PC-3 (cell line): ENCODE results near the gene TXNDC12.

Experiments
- EZH2 ChIP-seq: fragments of 300-600 bp; sonication (generic); IDR thresholded peaks from one replicate; pipeline ENCODE4 v1.6.1; 2017; ENCODE audit warnings: antibody characterized with exemption, mild to moderate bottlenecking, low read length; ENCODE audit not compliant: unreplicated experiment
- EZH2phosphoT487 ChIP-seq: fragments of 300-600 bp; sonication (generic); IDR thresholded peaks from 2 replicates; pipeline ENCODE4 v1.6.1; 2018; ENCODE audit warnings: mild to moderate bottlenecking, antibody characterized with exemption, low read length, borderline replicate concordance
- TF ChIP-seq, protein P1 (sequence below): fragments of 300-600 bp; sonication (generic); conservative IDR thresholded peaks from 2 replicates; pipeline ENCODE4 v1.5.1; 2017; ENCODE audit warnings: antibody characterized with exemption, low read depth, mild to moderate bottlenecking, low read length

DNA sequence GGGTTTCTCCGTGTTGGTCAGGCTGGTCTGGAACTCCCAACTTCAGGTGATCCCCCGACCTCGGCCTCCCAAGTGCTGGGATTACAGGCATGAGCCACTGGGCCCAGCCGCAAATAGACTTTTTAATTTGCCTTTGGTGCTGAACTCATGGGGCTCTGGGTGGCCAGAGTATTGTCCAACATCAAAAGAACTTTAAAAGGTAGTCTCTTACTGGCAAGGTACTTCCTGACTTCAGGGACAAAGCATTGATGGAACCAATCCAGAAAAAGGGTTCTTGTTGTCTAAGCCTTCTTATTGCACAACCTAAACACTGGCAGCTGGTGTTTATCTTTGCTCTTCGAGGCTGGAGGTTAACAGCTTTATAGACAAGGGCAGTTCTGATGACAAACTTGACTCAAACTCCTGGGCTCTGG, 17.6 kb downstream of the TXNDC12 start:
- TF ChIP-seq, protein P1, sequence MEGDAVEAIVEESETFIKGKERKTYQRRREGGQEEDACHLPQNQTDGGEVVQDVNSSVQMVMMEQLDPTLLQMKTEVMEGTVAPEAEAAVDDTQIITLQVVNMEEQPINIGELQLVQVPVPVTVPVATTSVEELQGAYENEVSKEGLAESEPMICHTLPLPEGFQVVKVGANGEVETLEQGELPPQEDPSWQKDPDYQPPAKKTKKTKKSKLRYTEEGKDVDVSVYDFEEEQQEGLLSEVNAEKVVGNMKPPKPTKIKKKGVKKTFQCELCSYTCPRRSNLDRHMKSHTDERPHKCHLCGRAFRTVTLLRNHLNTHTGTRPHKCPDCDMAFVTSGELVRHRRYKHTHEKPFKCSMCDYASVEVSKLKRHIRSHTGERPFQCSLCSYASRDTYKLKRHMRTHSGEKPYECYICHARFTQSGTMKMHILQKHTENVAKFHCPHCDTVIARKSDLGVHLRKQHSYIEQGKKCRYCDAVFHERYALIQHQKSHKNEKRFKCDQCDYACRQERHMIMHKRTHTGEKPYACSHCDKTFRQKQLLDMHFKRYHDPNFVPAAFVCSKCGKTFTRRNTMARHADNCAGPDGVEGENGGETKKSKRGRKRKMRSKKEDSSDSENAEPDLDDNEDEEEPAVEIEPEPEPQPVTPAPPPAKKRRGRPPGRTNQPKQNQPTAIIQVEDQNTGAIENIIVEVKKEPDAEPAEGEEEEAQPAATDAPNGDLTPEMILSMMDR = no peak
- TF ChIP-seq EZH2phosphoT487 = no peak
- TF ChIP-seq EZH2 = no peak
